ENCODE data around the gene LIMS4. TPM values are rescaled to one million over a fixed set of nuclear protein-coding genes. Genes with fewer than 3 reads are reported as not detected.
"Not testable (repeated sequence)": the region's sequence is repeated elsewhere in the genome, so short reads cannot be mapped to it uniquely, and the experiment has no call there.

LIMS4 gene
- total RNA-seq, 4 donors from 2014 or later: 2.0 to 20.2 (median 3.8) TPM

DNA sequence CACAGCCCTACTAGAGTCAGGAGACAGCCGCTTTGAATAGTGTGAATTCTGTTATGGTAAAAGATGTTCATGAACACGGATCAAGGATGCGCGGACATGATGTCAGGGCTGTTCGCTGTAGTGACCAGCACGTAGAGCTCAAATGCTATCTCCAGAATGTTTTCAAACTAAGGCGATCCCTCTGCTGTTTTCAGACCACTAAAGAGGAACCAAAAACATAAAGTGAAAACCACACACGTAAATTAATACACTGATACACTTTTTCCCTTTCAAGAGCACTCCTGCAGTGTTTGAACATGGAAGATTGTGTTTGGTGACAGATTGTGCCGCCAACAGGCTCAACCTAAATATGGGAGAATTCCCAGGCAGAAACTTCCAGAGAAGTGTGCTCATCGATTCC lies 73.2 kb downstream of the LIMS4 start:
- not testable (repeated sequence) for ATAC-seq (ENCODE audit: low FRiP score)

DNA sequence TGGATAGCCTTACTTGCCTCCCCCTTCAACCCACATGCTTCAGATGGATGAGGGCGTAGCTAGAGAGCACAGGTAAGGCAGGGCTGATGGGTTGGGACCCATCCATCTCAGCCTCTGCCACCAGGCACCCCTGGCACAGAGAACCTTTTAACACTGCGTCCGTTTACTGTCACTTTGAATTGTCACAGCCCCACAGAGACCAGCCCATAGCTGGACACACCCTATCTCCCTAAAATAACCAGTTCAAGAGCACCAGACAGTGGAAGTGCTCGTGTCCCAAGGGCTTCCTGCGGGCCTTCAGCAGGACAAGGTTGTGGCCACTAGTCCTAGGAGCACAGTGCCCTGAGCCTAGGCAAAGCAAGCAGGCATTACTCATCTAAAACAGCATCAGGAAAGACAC lies 76.6 kb downstream of the LIMS4 start:
- DNase-seq (ENCODE audit: low spot score); ATAC-seq (ENCODE audit: low FRiP score): not testable (repeated sequence)

More for the DNA sequence above, 73.2 kb downstream of the LIMS4 start:
- DNase-seq (ENCODE audit: low spot score): not testable (repeated sequence)

Small RNA genes lying within 50 kb of the gene (small RNA-seq; reads per million reads assigned to genes)
- gene AC108938.1: not detected

Other genes starting within 250 kb of the LIMS4 start
- gene RGPD6, start 104.4 kb upstream of the LIMS4 start, total RNA-seq: 10 to 100 TPM; 39.5 to 67.1 (median 51.2) TPM
- 1 to 10 TPM in 2 of 4 donors, under 1 TPM in 2; 0.25 to 3.7 (median 1.4) TPM for gene BUB1, start 205.2 kb upstream of the LIMS4 start, total RNA-seq

Data from omental fat pad (tissue), 4 donors.